Measurements from ENCODE around the gene FLCN. TPM values are rescaled to one million over a fixed set of nuclear protein-coding genes. Genes with fewer than 3 reads are reported as not detected.

FLCN gene
- polyA plus RNA-seq, 2 of the 4 experiments (the other 2 are of a cell fraction), result 14.2 to 25.1 TPM

DNA sequence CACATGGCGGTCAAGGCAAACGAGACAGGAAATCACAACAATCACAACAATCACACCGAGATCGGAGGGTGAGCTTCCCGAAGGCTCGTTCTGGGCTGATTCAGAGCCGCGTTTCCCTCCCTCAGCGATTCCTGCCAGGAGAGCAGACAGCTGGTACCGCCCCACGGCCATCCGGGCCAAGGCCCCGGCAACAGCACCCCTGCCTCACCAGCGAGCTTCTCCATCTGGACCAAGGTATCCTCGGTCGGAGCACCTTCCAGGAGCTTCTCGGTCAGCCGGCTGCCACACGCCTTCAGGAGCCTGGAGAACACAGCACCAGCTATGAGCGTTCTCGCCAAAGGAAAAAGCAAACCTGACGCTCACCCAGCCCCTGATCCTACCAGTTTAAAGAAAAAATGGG is 15.6 kb downstream of the FLCN start:
- no peaks in the 10 kb centered on the region for H3K4me1 ChIP-seq
- no peak overlapping the region for H3K4me3 ChIP-seq
- H3K4me2 ChIP-seq, result no peak overlapping the region
- FAIRE-seq (no peak), ATAC-seq (no peak), DNase-seq (ENCODE audit: low read depth in 1 of 2, low spot score in 1 of 2) (no peak)
- no peak overlapping the region for H3K27ac ChIP-seq
- ChIA-PET CTCF (interaction anchor here (0.7 to 1.9 kb wide), 5 partner anchors 9 to 220 kb away, joined by 3 to 5 read pairs (median 3); no protein-coding TSS in a partner anchor), POLR2A (no interaction called here)
- TF ChIP-seq RCOR1 (IDR thresholded peaks at IDR 0.05; ENCODE audit: low read depth, low read length), result no peak
- no peak for TF ChIP-seq ZFP36 (IDR thresholded peaks at IDR 0.05; ENCODE audit: borderline replicate concordance, partially characterized antibody)
- 97% methylated on average over 22 of the region's 22 CpGs for WGBS (ENCODE audit: missing lambda C conversion rate)
- no peaks in the 10 kb centered on the region for H3K9me3 ChIP-seq

DNA sequence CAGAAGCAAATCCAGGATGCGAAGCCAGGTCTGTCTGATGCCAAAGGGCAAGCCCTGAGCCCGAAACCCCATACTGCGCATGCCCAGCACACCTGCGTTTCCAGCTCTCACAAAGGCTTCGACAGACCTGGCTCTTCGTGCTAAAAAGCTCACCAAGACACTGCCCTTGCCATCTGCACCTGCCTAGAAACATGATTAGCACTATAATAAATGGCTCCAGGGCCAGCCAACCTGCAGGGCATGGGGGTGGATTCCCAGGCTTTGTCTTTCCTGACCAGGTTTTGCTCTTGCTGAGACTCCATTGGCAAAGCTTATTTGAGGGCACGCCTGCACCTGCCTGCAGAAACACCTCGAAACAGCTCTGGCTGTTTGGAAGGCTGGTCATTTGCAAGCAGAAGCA is 16.4 kb downstream of the FLCN start:
- H3K9me3 ChIP-seq, result no peaks in the 10 kb centered on the region
- no peak overlapping the region for H3K4me3 ChIP-seq
- H3K4me1 ChIP-seq, result no peaks in the 10 kb centered on the region
- ATAC-seq (no peak), DNase-seq (ENCODE audit: low read depth in 1 of 2, low spot score in 1 of 2) (no peak), FAIRE-seq (no peak)
- no peak overlapping the region for H3K27ac ChIP-seq
- H3K4me2 ChIP-seq, result no peak overlapping the region
- CTCF ChIA-PET, result interaction anchor here (0.9 to 1.9 kb wide), 3 partner anchors 10 to 29 kb away, joined by 3 to 5 read pairs (median 4); no protein-coding TSS in a partner anchor
- TF ChIP-seq CHD2 (IDR thresholded peaks at IDR 0.05; ENCODE audit: low read length, partially characterized antibody), result no peak
- no peak for TF ChIP-seq HMGXB4 (CRISPR knock-in tag; IDR thresholded peaks at IDR 0.05; ENCODE audit: borderline replicate concordance)
- TF ChIP-seq EHMT2 (IDR thresholded peaks at IDR 0.05; ENCODE audit: low read depth), result no peak
- no peak for TF ChIP-seq MYC (IDR thresholded peaks at IDR 0.05; ENCODE audit: borderline replicate concordance, low read length)
- TF ChIP-seq SREBF2 (IDR thresholded peaks at IDR 0.05), result no peak
- no peak for TF ChIP-seq HDAC2 (IDR thresholded peaks at IDR 0.05)
- TF ChIP-seq RAD21 (conservative IDR thresholded peaks at IDR 0.05 in 1 of 2, IDR thresholded peaks at IDR 0.05 in 1 of 2), result no peak
- TF ChIP-seq NPAS2 (CRISPR knock-in tag; IDR thresholded peaks at IDR 0.05; ENCODE audit: borderline replicate concordance), result no peak
- POLR2A ChIA-PET, result no interaction called here
- WGBS (ENCODE audit: missing lambda C conversion rate), result 94% methylated on average over 8 of the region's 8 CpGs

GRCh38 chr17:17217995-17218394 is 19.0 kb downstream of the FLCN start:
- Histone ChIP-seq H3K4me2 (no peak overlapping the region), H3K4me1 (no peaks in the 10 kb centered on the region), H3K9me3 (no peaks in the 10 kb centered on the region), H3K4me3 (no peak overlapping the region), H3K27ac (no peak overlapping the region)
- ATAC-seq (no peak), DNase-seq (ENCODE audit: low read depth in 1 of 2, low spot score in 1 of 2) (no peak), FAIRE-seq (no peak)
- CTCF ChIA-PET, result interaction anchor here (1.4 to 2.0 kb wide), 3 partner anchors 8 to 12 kb away, joined by 3 to 5 read pairs (median 5); partner anchors contain the start of gene PLD6
- no peak for TF ChIP-seq SMC3 (IDR thresholded peaks at IDR 0.05)
- TF ChIP-seq CBX2 (IDR thresholded peaks at IDR 0.05; ENCODE audit: borderline replicate concordance, low read depth), result no peak
- no peak for TF ChIP-seq POLR2AphosphoS2 (conservative IDR thresholded peaks at IDR 0.05; ENCODE audit: low read length)
- TF ChIP-seq ZNF302 (CRISPR knock-in tag; IDR thresholded peaks at IDR 0.05), result no peak
- TF ChIP-seq FOXS1 (CRISPR knock-in tag; IDR thresholded peaks at IDR 0.05), result no peak
- no peak for TF ChIP-seq JUNB (IDR thresholded peaks at IDR 0.05)
- no peak for TF ChIP-seq HEYL (CRISPR knock-in tag; IDR thresholded peaks at IDR 0.05)
- no peak for TF ChIP-seq ESRRA (IDR thresholded peaks at IDR 0.05; ENCODE audit: borderline replicate concordance, low read length)
- TF ChIP-seq GATA3 (IDR thresholded peaks at IDR 0.05; ENCODE audit: borderline replicate concordance), result no peak
- no peak for TF ChIP-seq BHLHE40 (IDR thresholded peaks at IDR 0.05; ENCODE audit: low read depth, low read length)
- POLR2A ChIA-PET, result no interaction called here
- 94% methylated on average over 3 of the region's 3 CpGs for WGBS (ENCODE audit: missing lambda C conversion rate)

- CTCF ChIA-PET, result interaction anchor here (1.4 to 2.0 kb wide), 4 partner anchors 10 to 99 kb away, joined by 3 to 5 read pairs (median 4); no protein-coding TSS in a partner anchor
- WGBS (ENCODE audit: missing lambda C conversion rate), result 79% methylated on average over 16 of the region's 16 CpGs
- ATAC-seq (peak; percentile 65 to 79), DNase-seq (ENCODE audit: low read depth in 1 of 2, low spot score in 1 of 2) (peak in 1 of 2 experiments; percentile 60), FAIRE-seq (no peak)
- no peak overlapping the region for H3K27ac ChIP-seq
- no peak overlapping the region for H3K4me2 ChIP-seq
- H3K4me3 ChIP-seq, result no peak overlapping the region
- no peaks in the 10 kb centered on the region for H3K4me1 ChIP-seq
- H3K9me3 ChIP-seq, result no peaks in the 10 kb centered on the region
- POLR2A ChIA-PET, result no interaction called here
- TF ChIP-seq FOXS1 (CRISPR knock-in tag; IDR thresholded peaks at IDR 0.05) (no peak), USF2 (IDR thresholded peaks at IDR 0.05) (no peak), ZFP36 (IDR thresholded peaks at IDR 0.05; ENCODE audit: borderline replicate concordance, partially characterized antibody) (no peak), HEYL (CRISPR knock-in tag; IDR thresholded peaks at IDR 0.05) (no peak), MAZ (IDR thresholded peaks at IDR 0.05; ENCODE audit: borderline replicate concordance, low read depth, low read length) (no peak), RAD21 (conservative IDR thresholded peaks at IDR 0.05 in 1 of 2, IDR thresholded peaks at IDR 0.05 in 1 of 2) (peak in 1 of 2 experiments; percentile 41; a peak in 2 of 5 replicates), CBX2 (IDR thresholded peaks at IDR 0.05; ENCODE audit: borderline replicate concordance, low read depth) (no peak), CTCF (IDR thresholded peaks at IDR 0.05) (peak; percentile 21; the same call in 1 of the 3 replicates)
- TF ChIP-seq, protein P1, sequence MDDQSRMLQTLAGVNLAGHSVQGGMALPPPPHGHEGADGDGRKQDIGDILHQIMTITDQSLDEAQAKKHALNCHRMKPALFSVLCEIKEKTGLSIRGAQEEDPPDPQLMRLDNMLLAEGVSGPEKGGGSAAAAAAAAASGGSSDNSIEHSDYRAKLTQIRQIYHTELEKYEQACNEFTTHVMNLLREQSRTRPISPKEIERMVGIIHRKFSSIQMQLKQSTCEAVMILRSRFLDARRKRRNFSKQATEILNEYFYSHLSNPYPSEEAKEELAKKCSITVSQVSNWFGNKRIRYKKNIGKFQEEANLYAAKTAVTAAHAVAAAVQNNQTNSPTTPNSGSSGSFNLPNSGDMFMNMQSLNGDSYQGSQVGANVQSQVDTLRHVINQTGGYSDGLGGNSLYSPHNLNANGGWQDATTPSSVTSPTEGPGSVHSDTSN (IDR thresholded peaks at IDR 0.05), result no peak
- TF ChIP-seq, protein P2, sequence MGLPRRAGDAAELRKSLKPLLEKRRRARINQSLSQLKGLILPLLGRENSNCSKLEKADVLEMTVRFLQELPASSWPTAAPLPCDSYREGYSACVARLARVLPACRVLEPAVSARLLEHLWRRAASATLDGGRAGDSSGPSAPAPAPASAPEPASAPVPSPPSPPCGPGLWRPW (IDR thresholded peaks at IDR 0.05), result no peak
Measured at GRCh38 chr17:17216776-17217175, 20.2 kb downstream of the FLCN start.

Measured in A549 (cell line).